Measurements from ENCODE around the gene DTD1.

The DTD1 gene

DNA sequence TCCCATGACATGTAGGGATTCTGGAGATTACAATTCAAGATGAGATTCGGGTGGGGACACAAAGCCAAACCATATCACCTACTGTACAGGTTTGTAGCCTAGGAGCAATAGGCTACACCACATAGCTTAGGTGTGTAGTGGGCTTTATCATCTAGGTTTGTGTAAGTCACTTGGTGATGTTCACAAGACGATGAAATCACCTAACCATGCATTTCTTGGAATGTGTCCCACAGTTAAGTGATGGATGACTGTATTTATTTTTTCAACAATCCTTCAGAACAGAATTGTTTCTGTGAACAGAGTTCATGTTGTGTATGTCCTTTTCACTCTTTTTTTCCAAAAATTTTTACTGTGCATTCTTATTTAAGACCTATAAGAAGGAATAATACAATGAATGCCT lies 76.1 kb downstream of the DTD1 start:
- no peak for DNase-seq

DNA sequence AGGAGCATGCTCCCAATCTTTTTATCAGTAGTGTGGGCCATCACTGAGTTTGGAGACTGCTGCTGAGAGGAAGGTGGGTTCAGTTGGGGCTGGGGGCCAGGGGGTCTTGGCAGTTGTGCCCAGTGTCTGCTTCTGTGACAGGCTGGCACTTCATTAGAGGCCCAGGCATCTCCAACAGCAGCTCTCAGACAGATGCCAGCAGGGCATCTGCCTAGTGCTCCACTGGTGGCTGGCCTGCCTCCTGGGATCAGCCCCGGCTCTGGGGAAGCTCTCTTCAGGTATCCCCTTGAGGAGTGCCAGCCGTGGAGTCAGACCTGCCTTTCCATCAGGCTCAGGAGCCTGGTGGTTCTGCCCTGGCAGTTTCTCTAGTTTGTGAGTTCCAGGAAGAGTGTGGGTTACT lies 77.3 kb downstream of the DTD1 start:
- no peak for DNase-seq

GRCh38 chr20:18666803-18667415 lies 79.1 kb downstream of the DTD1 start:
- DNase-seq = peak; percentile 21 to 65

DNA sequence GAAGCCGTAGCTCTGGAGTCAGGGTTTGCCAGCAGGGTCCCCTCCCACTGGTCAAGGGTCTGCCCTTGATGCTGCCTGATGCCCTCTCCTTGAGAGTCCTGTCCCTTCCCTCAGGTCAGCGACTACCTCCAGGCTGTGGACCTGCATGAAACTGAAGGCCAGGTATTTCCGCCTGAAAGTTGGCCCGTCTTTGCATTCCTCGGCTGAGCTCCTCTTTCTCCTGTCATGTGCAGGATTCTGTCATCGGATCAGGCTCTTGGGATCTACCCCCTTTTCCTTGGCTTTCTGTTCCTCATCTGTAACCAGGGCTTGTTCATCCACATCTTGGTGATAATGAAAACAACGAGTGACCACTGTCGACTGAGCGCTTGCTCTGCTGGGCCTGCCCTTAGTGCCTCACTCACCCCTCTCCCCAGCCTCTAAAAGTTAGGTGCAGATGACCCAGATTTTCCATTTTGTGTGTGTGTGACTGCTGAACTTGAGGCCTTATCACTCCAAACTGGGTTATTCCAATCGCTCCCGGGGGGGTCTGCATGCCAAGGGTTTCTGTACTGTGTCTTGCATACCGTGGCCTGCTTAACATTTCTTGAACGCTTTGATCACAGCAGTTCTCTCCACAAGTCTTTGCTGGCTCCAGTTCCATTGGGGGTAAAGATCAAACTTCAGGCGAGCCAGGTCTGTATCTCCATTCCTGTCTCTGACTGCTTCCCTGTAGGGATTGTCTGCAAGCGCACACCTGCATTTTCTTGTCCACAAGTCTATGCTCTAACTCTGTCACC lies 81.6 kb downstream of the DTD1 start:
- no peak for DNase-seq

DNA sequence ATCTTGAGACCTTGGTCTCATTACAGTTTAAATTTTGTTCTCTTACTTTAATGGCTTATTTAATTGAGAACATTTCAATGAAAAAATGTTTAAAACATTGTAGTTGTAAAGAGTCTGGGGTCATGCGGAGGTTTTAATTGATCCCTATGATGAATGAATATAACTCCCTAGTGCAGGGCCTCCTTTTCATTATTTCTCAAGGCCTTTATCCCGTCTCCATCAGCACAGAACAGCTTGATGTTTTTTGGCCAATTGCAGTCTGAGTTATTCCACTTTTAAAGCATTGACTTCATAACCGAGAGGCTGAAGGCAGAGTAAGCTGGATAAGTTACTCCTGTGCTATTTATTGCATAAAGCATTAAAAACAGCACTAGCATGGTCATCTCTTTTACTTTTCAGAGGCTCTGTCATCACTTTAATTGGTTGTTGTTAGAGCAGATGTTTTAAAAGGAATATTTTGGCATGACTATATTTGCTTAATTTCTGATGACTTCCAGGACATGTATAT lies 83.4 kb downstream of the DTD1 start:
- DNase-seq = no peak

GRCh38 chr20:18672834-18673233 lies 85.0 kb downstream of the DTD1 start:
- DNase-seq = no peak

- no peak for DNase-seq
Measured at GRCh38 chr20:18676396-18676795, 88.5 kb downstream of the DTD1 start.

DNA sequence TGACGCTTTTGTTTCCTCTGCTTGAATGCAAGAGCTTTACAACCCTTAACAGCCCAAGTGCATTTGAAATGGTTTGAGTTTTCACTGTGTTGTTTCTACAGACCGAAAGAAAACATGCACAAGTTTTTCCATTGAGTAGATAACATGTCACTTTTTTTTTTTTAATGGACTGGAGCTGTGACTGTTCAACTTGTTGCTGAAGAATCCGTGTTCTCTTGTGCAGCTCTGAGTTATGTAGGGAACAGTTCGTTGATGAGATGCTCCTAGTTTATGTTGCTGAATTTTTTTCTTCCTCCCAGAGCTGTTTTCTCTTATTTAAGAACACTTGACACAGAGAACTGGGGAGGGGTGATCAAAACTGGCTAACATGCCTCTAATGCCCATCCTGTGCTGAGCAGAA lies 89.3 kb downstream of the DTD1 start:
- DNase-seq = no peak

GRCh38 chr20:18678549-18679419 lies 90.9 kb downstream of the DTD1 start:
- DNase-seq = peak; percentile 71 to 78

DNA sequence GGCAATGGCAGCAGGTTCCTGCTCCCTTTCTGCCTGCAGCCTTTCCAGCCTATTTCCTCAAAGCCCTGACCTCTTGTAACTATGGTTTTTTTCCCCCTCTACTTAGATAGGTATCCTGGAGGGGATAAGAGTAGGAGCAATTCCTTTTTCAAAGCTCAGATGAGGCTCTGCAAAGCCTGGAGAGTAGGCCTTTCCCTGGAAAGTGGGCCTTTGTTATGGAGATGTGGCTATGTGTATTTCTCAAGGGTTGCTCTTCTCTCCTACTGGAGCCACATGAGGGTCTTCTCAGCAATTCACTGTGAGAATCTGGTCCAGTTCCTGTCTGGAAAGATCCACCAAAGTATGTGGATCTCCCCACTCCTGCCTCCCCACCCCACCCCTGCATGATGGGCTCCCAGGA lies 96.0 kb downstream of the DTD1 start:
- no peak for DNase-seq

DNA sequence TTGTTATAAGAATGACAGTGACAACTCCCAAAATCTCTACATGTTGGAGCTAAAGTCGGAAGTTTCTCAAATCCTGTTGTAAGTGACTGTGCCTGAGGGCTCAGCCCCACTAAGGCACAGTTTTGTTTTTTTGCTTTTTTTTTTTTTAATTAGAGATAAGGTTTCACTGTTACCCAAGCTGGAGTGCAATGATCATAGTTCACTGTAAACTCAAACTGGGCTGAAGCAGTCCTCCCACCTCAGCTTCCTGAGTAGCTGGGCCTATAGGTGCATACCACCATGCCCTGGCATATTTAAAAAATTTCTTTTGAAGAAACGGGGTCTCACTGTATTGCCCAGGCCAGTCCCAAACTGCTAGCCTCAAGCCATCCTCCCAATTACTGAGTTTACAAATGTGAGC lies 96.9 kb downstream of the DTD1 start:
- DNase-seq = no peak

- no peak for DNase-seq
Measured at GRCh38 chr20:18685406-18685805, 97.6 kb downstream of the DTD1 start.

DNA sequence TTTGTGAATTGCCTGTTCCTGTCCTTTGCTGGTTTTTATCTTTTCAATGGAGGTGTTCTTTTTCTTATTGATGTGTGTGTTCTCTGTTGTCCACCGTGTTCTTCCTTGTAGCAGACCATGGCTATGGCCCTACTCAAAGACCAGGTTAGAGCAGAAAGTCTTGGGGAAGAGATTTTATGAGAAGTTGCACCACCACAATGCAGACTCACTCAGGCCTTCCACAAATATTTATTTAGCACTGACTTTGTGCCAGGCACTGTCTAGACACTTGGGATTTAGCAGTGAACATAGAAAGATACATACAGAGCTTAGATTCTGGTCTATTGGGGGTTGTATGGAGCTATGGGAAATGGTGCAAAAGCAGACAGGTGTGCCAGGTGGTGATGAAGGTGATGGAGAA lies 98.8 kb downstream of the DTD1 start:
- DNase-seq = no peak

DNA sequence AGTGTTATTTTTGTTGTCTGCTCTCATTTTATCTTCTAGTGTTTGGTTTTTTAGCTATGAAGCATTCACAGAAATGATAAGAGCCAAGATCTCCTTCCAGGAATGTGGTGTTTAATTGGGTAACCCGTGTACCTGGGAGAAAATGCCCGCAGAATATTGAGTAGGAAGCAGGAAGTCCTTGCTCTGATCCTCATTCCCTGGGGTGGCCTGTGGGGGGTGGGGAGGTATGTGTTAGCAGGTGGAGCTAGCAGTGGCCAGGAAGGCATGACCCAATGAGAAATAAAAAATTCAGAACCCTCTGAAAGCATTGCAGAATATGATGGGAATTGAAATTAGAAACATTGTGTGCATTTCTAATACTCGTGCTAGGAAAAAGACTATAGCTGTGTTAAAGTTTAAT lies 100.8 kb downstream of the DTD1 start:
- no peak for DNase-seq

DNA sequence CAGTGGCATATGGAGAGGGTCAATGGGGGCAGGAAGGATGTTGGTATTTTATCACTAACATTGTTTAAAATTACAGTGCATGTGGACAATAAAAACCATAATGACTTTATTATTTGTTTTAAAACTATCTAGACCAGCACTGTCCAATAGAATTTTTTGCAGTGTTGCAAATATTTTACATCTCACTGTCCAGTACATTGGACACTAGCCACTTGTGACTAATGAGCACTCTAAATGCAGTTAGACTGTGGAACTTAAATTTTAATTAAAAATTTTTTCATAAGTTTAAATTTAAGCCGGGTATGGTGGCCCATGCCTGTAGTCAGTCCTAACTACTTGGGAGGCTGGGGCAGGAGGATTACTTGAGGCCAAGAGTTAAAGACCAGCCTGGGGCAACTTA lies 101.7 kb downstream of the DTD1 start:
- DNase-seq = no peak

DNA sequence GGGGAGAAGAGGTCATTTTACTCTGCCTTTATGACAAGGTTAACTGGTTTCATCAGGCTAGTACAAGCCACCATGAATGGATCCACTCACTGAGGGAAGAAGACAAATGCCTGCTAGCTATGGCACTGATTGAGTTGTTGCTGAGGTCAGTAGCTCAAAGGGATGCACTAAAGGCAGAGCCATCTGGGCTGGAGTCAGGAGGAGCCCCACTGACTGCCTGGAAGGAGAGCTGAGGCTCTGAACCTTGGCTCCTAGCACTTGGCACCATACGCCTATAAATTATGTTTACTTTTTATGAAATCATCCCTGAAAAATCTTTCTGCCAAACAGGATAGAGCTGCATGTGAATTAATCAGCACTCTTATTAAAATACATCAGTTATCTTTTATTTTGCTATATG lies 104.6 kb downstream of the DTD1 start:
- DNase-seq = no peak

DNA sequence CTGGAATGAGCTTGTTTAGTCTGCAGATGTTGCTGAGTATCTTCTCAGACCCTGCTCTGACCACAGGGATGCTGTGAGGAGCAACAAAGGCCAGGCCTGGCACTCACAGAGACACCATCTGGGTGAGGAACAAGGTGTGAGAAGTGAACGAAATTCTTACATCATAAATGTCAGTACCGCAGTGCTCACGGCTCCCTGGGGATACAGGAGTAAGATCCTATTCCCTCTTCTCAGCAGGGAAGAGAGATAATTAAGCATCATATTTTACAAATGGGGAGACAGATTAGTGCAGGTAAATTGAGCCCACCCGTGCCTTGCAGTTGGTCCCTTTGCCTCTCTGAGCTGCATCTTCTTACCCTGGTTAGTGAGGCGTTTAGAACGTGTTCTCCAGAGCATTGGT lies 106.2 kb downstream of the DTD1 start:
- no peak for DNase-seq

- no peak for DNase-seq
Measured at GRCh38 chr20:18695175-18695574, 107.3 kb downstream of the DTD1 start.

DNA sequence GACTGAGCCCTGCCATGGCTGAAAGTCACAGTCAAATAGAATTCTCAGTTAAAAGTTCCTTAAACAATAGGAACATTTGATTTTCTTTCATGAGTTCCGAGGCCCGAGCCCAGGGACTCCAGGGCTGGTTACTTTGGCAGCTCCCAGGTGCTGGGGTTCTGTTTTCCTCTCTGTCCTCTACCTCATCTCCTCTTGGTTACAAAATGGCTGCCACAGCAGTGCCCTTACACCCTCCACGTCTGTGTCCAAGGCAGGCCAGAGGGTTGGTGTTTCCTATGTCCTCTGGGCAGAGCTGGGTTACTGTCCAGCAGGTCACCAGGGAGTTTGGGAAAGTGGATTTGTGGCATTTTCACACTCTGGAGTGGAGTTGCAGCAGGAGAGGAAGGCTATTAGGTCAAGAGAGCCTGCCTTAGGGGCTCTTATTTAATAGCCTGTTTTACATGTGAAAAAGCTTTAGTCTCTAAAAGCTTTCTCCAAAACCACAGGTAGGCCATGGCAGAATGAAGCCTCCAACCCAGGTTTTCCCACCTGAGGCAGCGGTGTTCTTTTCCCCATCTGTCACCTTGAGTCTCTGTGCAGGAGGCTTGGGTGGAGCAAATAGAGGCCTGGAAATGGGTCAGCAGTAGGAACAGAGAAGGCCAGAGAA lies 111.0 kb downstream of the DTD1 start:
- no peak for DNase-seq

- no peak for DNase-seq
Measured at GRCh38 chr20:18701969-18702368, 114.1 kb downstream of the DTD1 start.

DNA sequence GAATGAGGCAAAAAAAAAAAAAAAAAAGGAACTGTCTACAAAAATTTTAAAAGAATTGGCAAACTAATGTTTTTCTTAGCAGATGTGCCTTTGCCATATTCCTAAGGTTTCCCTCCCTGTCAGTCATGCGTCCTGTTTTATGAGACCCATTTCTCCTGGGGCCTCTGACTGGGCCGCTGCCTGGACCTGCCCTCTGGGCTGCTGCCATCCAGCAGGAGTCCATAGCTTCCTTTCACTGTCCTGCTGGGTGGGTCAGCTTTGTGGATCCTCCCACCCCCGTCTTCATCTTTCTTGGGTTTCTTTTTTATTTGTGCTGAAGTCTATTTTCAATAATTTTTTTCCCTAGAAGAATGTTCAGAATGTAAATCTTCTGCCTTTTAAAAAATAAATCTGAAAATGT lies 114.9 kb downstream of the DTD1 start:
- no peak for DNase-seq

GRCh38 chr20:18705490-18705889 lies 117.6 kb downstream of the DTD1 start:
- no peak for DNase-seq

- no peak for DNase-seq
Measured at GRCh38 chr20:18705910-18706309, 118.1 kb downstream of the DTD1 start.

All from NCI-H526 (cell line).